Progenitor cell of endocrine pancreas (in vitro differentiated cells): ENCODE results near the gene DNAH1. TPM values are rescaled to one million over a fixed set of nuclear protein-coding genes. Genes with fewer than 3 reads are reported as not detected.

Source experiments
- DNase-seq: peaks from one replicate; pipeline ENCODE4 v3.0.0; 2021; ENCODE audit warnings: low spot score; ENCODE audit not compliant: unreplicated experiment
- H3K27ac Mint-ChIP-seq: 2 replicates; pipeline ENCODE4 v1.8.0; 2021; ENCODE audit warnings: mild to moderate bottlenecking, moderate library complexity, mixed read lengths
- H3K27me3 Mint-ChIP-seq: 2 replicates; pipeline ENCODE4 v1.8.0; 2021; ENCODE audit warnings: mixed read lengths
- H3K36me3 Mint-ChIP-seq: 2 replicates; pipeline ENCODE4 v1.8.0; 2022; ENCODE audit warnings: mixed read lengths; ENCODE audit not compliant: insufficient read depth
- H3K4me1 Mint-ChIP-seq: 2 replicates; pipeline ENCODE4 v1.8.0; 2021; ENCODE audit warnings: low read depth, mixed read lengths
- H3K4me3 Mint-ChIP-seq: 2 replicates; pipeline ENCODE4 v1.8.0; 2021; ENCODE audit warnings: low read depth, mild to moderate bottlenecking, moderate library complexity, mixed read lengths
- H3K9me3 Mint-ChIP-seq: 2 replicates; pipeline ENCODE4 v1.8.0; 2021; ENCODE audit warnings: low read depth, mixed read lengths
- CTCF ChIP-seq: fragments of 200-600 bp; sonication (generic); IDR thresholded peaks from one replicate; pipeline ENCODE4 v1.5.0; 2021; ENCODE audit warnings: antibody characterized with exemption, mild to moderate bottlenecking; ENCODE audit not compliant: unreplicated experiment
- total RNA-seq: library from RNA; stranded (reverse); gene quantifications from 2 replicates; pipeline ENCODE4 v1.2.1, GENCODE V29; 2021

DNAH1 gene
- total RNA-seq, 1 donor from 2014 or later: 14.0 TPM

GRCh38 chr3:52397676-52398399 is 81.7 kb downstream of the DNAH1 start:
- Mint-ChIP-seq H3K27me3 (no peaks in the 10 kb centered on the region), H3K4me3 (no peak overlapping the region), H3K4me1 (no peaks in the 10 kb centered on the region), H3K36me3 (peaks cover 2% of the 10 kb centered on the region), H3K27ac (no peak overlapping the region), H3K9me3 (no peaks in the 10 kb centered on the region)
- DNase-seq: no peak
- no peak for TF ChIP-seq CTCF

- Mint-ChIP-seq H3K9me3 (no peaks in the 10 kb centered on the region), H3K4me1 (no peaks in the 10 kb centered on the region), H3K27me3 (no peaks in the 10 kb centered on the region), H3K36me3 (peaks cover 3% of the 10 kb centered on the region), H3K27ac (no peak overlapping the region), H3K4me3 (no peak overlapping the region)
- no peak for DNase-seq
- no peak for TF ChIP-seq CTCF
Observed at GRCh38 chr3:52398670-52399081, 82.6 kb downstream of the DNAH1 start.

GRCh38 chr3:52399131-52399530 is 83.0 kb downstream of the DNAH1 start:
- H3K27ac Mint-ChIP-seq: no peak overlapping the region
- no peaks in the 10 kb centered on the region for H3K4me1 Mint-ChIP-seq
- H3K9me3 Mint-ChIP-seq: no peaks in the 10 kb centered on the region
- H3K4me3 Mint-ChIP-seq: no peak overlapping the region
- peaks cover 4% of the 10 kb centered on the region for H3K36me3 Mint-ChIP-seq
- TF ChIP-seq CTCF: no peak
- DNase-seq: no peak
- H3K27me3 Mint-ChIP-seq: no peaks in the 10 kb centered on the region

GRCh38 chr3:52399593-52399992 is 83.5 kb downstream of the DNAH1 start:
- Mint-ChIP-seq H3K9me3 (no peaks in the 10 kb centered on the region), H3K27ac (no peak overlapping the region), H3K4me3 (no peak overlapping the region), H3K36me3 (peaks cover 4% of the 10 kb centered on the region), H3K4me1 (no peaks in the 10 kb centered on the region), H3K27me3 (no peaks in the 10 kb centered on the region)
- TF ChIP-seq CTCF: no peak
- no peak for DNase-seq

- H3K27ac Mint-ChIP-seq: no peak overlapping the region
- no peaks in the 10 kb centered on the region for H3K27me3 Mint-ChIP-seq
- DNase-seq: no peak
- TF ChIP-seq CTCF: no peak
- H3K4me1 Mint-ChIP-seq: no peaks in the 10 kb centered on the region
- peaks cover 6% of the 10 kb centered on the region for H3K36me3 Mint-ChIP-seq
- H3K4me3 Mint-ChIP-seq: no peak overlapping the region
- no peaks in the 10 kb centered on the region for H3K9me3 Mint-ChIP-seq
Observed at GRCh38 chr3:52400275-52400793, 84.2 kb downstream of the DNAH1 start.
